Neural cell (in vitro differentiated cells): ENCODE data around the gene DDX25. TPM values are rescaled to one million over a fixed set of nuclear protein-coding genes. Genes with fewer than 3 reads are reported as not detected.

Source experiments
- H2AFZ ChIP-seq: fragments of 200-600, 300-800 bp; sonication (generic), shearing (Covaris generic); 2 replicates; pipeline ENCODE4 v1.6.0; 2014; ENCODE audit warnings: low read depth, mild to moderate bottlenecking, antibody characterized with exemption, low read length, moderate library complexity
- H3F3A ChIP-seq: fragments of 200-600 bp; shearing (Covaris generic); 2 replicates; pipeline ENCODE4 v1.6.1; 2016; ENCODE audit warnings: mild to moderate bottlenecking, moderate library complexity, mixed read lengths, antibody characterized with exemption, low read length; ENCODE audit not compliant: insufficient read depth, poor library complexity, severe bottlenecking
- H3K27ac ChIP-seq: fragments of 200-600, 300-800 bp; sonication (generic), shearing (Covaris generic); 2 replicates; pipeline ENCODE4 v1.5.1; 2014; ENCODE audit warnings: mild to moderate bottlenecking, low read length, moderate library complexity
- H3K27me3 ChIP-seq: fragments of 300-800, 200-600 bp; sonication (generic), shearing (Covaris generic); 2 replicates; pipeline ENCODE4 v1.6.0; 2014; ENCODE audit warnings: mild to moderate bottlenecking, low read depth, low read length, moderate library complexity; ENCODE audit not compliant: insufficient read depth
- H3K36me3 ChIP-seq: fragments of 300-800, 200-600 bp; sonication (generic), shearing (Covaris generic); 2 replicates; pipeline ENCODE4 v1.5.1; 2014; ENCODE audit warnings: mild to moderate bottlenecking, antibody characterized with exemption, low read length, moderate library complexity; ENCODE audit not compliant: insufficient read depth
- H3K4me2 ChIP-seq: fragments of 300-800, 200-600 bp; sonication (generic), shearing (Covaris generic); 2 replicates; pipeline ENCODE4 v1.6.0; 2014; ENCODE audit warnings: mild to moderate bottlenecking, low read length
- H3K4me3 ChIP-seq: fragments of 300-800, 200-600 bp; sonication (generic), shearing (Covaris generic); 2 replicates; pipeline ENCODE4 v1.5.1; 2014; ENCODE audit warnings: mild to moderate bottlenecking, low read length, moderate library complexity
- H3K79me2 ChIP-seq: fragments of 200-600 bp; shearing (Covaris generic); replicated peaks from 2 replicates; pipeline ENCODE4 v1.6.0; 2014; ENCODE audit warnings: mild to moderate bottlenecking, low read length, moderate library complexity; ENCODE audit not compliant: insufficient read depth
- H3K9ac ChIP-seq: fragments of 300-800, 200-600 bp; sonication (generic), shearing (Covaris generic); 2 replicates; pipeline ENCODE4 v1.6.1; 2016; ENCODE audit warnings: mild to moderate bottlenecking, low read length, mixed read lengths
- H3K9me2 ChIP-seq: fragments of 200-600 bp; shearing (Covaris generic); 2 replicates; pipeline ENCODE4 v1.6.1; 2016; ENCODE audit warnings: mild to moderate bottlenecking, low read length, mixed read lengths; ENCODE audit not compliant: insufficient read depth
- H3K9me3 ChIP-seq: fragments of 200-600, 300-800 bp; sonication (generic), shearing (Covaris generic); 2 replicates; pipeline ENCODE4 v1.6.1; 2016; ENCODE audit warnings: mild to moderate bottlenecking, mixed run types, low read length, moderate library complexity, mixed read lengths
- H4K20me1 ChIP-seq: fragments of 200-600 bp; shearing (Covaris generic); 2 replicates; pipeline ENCODE4 v1.6.1; 2016; ENCODE audit warnings: mild to moderate bottlenecking, mixed run types; ENCODE audit not compliant: insufficient read depth
- CTCF ChIP-seq: fragments of 450-650 bp; IDR thresholded peaks from 2 replicates; pipeline ENCODE4 v1.5.1; 2014; ENCODE audit warnings: antibody characterized with exemption, mild to moderate bottlenecking, moderate library complexity; ENCODE audit not compliant: poor library complexity, severe bottlenecking
- EP300 ChIP-seq: fragments of 450-650 bp; conservative IDR thresholded peaks from 2 replicates; pipeline ENCODE4 v1.6.1; 2014; ENCODE audit warnings: antibody characterized with exemption, mild to moderate bottlenecking, moderate library complexity; ENCODE audit not compliant: poor library complexity, severe bottlenecking
- EZH2 ChIP-seq: fragments of 200-600, 300-800 bp; shearing (Covaris generic), sonication (generic); IDR thresholded peaks from 2 replicates; pipeline ENCODE4 v1.6.1; 2014; ENCODE audit warnings: antibody characterized with exemption, low read length, borderline replicate concordance, mild to moderate bottlenecking; ENCODE audit not compliant: insufficient read depth, poor library complexity, severe bottlenecking
- MXI1 ChIP-seq: fragments of 450-650 bp; conservative IDR thresholded peaks from 2 replicates; pipeline ENCODE4 v1.6.1; 2014; ENCODE audit warnings: antibody characterized with exemption, mild to moderate bottlenecking; ENCODE audit not compliant: poor library complexity, severe bottlenecking
- POLR2AphosphoS5 ChIP-seq: IDR thresholded peaks from 2 replicates; pipeline ENCODE4 v1.6.1; 2012
- RAD21 ChIP-seq: fragments of 450-650 bp; conservative IDR thresholded peaks from 2 replicates; pipeline ENCODE4 v1.6.1; 2014; ENCODE audit warnings: antibody characterized with exemption, mild to moderate bottlenecking, moderate library complexity
- REST ChIP-seq: IDR thresholded peaks from 2 replicates; pipeline ENCODE4 v1.6.1; 2012; ENCODE audit warnings: borderline replicate concordance
- SMC3 ChIP-seq: fragments of 450-650 bp; conservative IDR thresholded peaks from 2 replicates; pipeline ENCODE4 v1.6.1; 2014; ENCODE audit warnings: antibody characterized with exemption, mild to moderate bottlenecking, moderate library complexity; ENCODE audit not compliant: poor library complexity
- TAF1 ChIP-seq: IDR thresholded peaks from 2 replicates; pipeline ENCODE4 v1.6.1; 2012; ENCODE audit warnings: low read depth
- polyA plus RNA-seq: library from polyadenylated mRNA; depleted of rRNA; stranded (reverse); fragments of >200 nt; gene quantifications from 2 replicates; pipeline ENCODE4 v1.2.3, GENCODE V29; 2014

The DDX25 gene
- polyA plus RNA-seq, 1 donor from 2014 or later: 66.4 TPM

- TF ChIP-seq REST: no peak
- TF ChIP-seq EZH2: no peak
- TF ChIP-seq POLR2AphosphoS5: no peak
- TF ChIP-seq RAD21: peak; percentile 91
- TF ChIP-seq TAF1: no peak
- no peak for TF ChIP-seq MXI1
- TF ChIP-seq EP300: no peak
- TF ChIP-seq SMC3: peak; percentile 89
- TF ChIP-seq CTCF: peak; percentile 94
- Histone ChIP-seq H3K9me2 (no peaks in the 10 kb centered on the region), H3K27me3 (no peaks in the 10 kb centered on the region), H3K4me2 (no peak overlapping the region), H3K79me2 (no peaks in the 10 kb centered on the region), H3K9me3 (no peaks in the 10 kb centered on the region), H3K27ac (no peak overlapping the region), H2AFZ (no peak overlapping the region), H3F3A (no peaks in the 10 kb centered on the region), H3K9ac (no peak overlapping the region), H4K20me1 (no peaks in the 10 kb centered on the region), H3K36me3 (no peaks in the 10 kb centered on the region), H3K4me3 (no peak overlapping the region)
Observed at GRCh38 chr11:125874556-125875124, 29.7 kb upstream of the DDX25 start.

- TF ChIP-seq EP300 (no peak), TAF1 (no peak), SMC3 (no peak), MXI1 (no peak)
- no peak overlapping the region for H3K4me2 ChIP-seq
- H3K27me3 ChIP-seq: no peaks in the 10 kb centered on the region
- no peaks in the 10 kb centered on the region for H4K20me1 ChIP-seq
- no peak overlapping the region for H3K4me3 ChIP-seq
- no peaks in the 10 kb centered on the region for H3K9me2 ChIP-seq
- H3K9ac ChIP-seq: no peak overlapping the region
- no peaks in the 10 kb centered on the region for H3K9me3 ChIP-seq
- H3K79me2 ChIP-seq: no peaks in the 10 kb centered on the region
- no peaks in the 10 kb centered on the region for H3K36me3 ChIP-seq
- H3F3A ChIP-seq: no peaks in the 10 kb centered on the region
- H2AFZ ChIP-seq: no peak overlapping the region
- H3K27ac ChIP-seq: no peak overlapping the region
Observed at GRCh38 chr11:125881291-125881690, 23.0 kb upstream of the DDX25 start.
